Stimulated activated CD4-positive, alpha-beta T cell treated with anti-CD3 and anti-CD28 coated beads, Interleukin-15, amount 100 ng/mL, for 48 hours (primary cell): Measurements from ENCODE around the gene HEY2.

Source experiments
- DNase-seq, 2 donors: peaks; one replicate each; pipeline ENCODE4 v3.0.0-alpha.2; 2020; ENCODE audit warnings: low read depth in 2 of 2

HEY2 gene

GRCh38 chr6:125743604-125744003 is 5.8 kb upstream of the HEY2 start:
- DNase-seq, result no peak

- no peak for DNase-seq
These were observed 4.0 kb upstream of the HEY2 start for GRCh38 chr6:125745281-125746018.

- no peak for DNase-seq
These were observed 3.4 kb upstream of the HEY2 start for GRCh38 chr6:125746019-125746414.

- DNase-seq, result peak; percentile 36 to 49
These were observed 2.5 kb upstream of the HEY2 start for GRCh38 chr6:125746731-125747588.

GRCh38 chr6:125747589-125748405 is 1.6 kb upstream of the HEY2 start:
- no peak for DNase-seq

GRCh38 chr6:125748406-125749172 is 843 bp upstream of the HEY2 start:
- DNase-seq, result no peak

GRCh38 chr6:125749865-125750691 is 646 bp downstream of the HEY2 start:
- DNase-seq, result no peak

GRCh38 chr6:125750692-125751333 is 1.4 kb downstream of the HEY2 start:
- DNase-seq, result no peak

- no peak for DNase-seq
These were observed 2.0 kb downstream of the HEY2 start for GRCh38 chr6:125751334-125751916.

GRCh38 chr6:125752773-125753172 is 3.3 kb downstream of the HEY2 start:
- DNase-seq, result no peak

- DNase-seq, result no peak
These were observed 3.9 kb downstream of the HEY2 start for GRCh38 chr6:125753218-125753936.

- DNase-seq, result no peak
These were observed 4.5 kb downstream of the HEY2 start for GRCh38 chr6:125753937-125754259.

- no peak for DNase-seq
These were observed 5.1 kb downstream of the HEY2 start for GRCh38 chr6:125754566-125754965.

GRCh38 chr6:125759184-125759902 is 9.9 kb downstream of the HEY2 start:
- DNase-seq, result no peak

GRCh38 chr6:125759959-125760457 is 10.6 kb downstream of the HEY2 start:
- no peak for DNase-seq

- no peak for DNase-seq
These were observed 14.8 kb downstream of the HEY2 start for GRCh38 chr6:125764121-125764671.

- no peak for DNase-seq
These were observed 16.5 kb downstream of the HEY2 start for GRCh38 chr6:125765944-125766343.

GRCh38 chr6:125766641-125767040 is 17.2 kb downstream of the HEY2 start:
- no peak for DNase-seq
